MM.1S (cell line): ENCODE results near the gene PCSK9.

Source experiments
- DNase-seq: peaks from one replicate; pipeline ENCODE4 v3.0.0-alpha.2; 2015
- H2AFZ ChIP-seq: fragments of 300-600 bp; sonication (generic); 2 replicates; pipeline ENCODE4 v1.6.0; 2016; ENCODE audit warnings: antibody characterized with exemption, low read length
- H3F3A ChIP-seq: fragments of 300-600 bp; sonication (generic); 2 replicates; pipeline ENCODE4 v1.6.1; 2016; ENCODE audit warnings: mild to moderate bottlenecking, antibody characterized with exemption, low read length, moderate library complexity, mixed read lengths; ENCODE audit not compliant: insufficient read depth
- H3K27ac ChIP-seq: fragments of 300-600 bp; sonication (generic); 2 replicates; pipeline ENCODE4 v1.5.1; 2016; ENCODE audit warnings: mild to moderate bottlenecking, low read length
- H3K27me3 ChIP-seq: fragments of 300-600 bp; sonication (generic); replicated peaks from 2 replicates; pipeline ENCODE4 v1.6.0; 2016; ENCODE audit warnings: low read length; ENCODE audit not compliant: insufficient read depth
- H3K36me3 ChIP-seq: fragments of 300-600 bp; sonication (generic); replicated peaks from 2 replicates; pipeline ENCODE4 v1.6.1; 2016; ENCODE audit warnings: mild to moderate bottlenecking, low read length, mixed read lengths; ENCODE audit not compliant: insufficient read depth
- H3K4me1 ChIP-seq: fragments of 300-600 bp; sonication (generic); 2 replicates; pipeline ENCODE4 v1.6.1; 2016; ENCODE audit warnings: low read length, mixed read lengths
- H3K4me2 ChIP-seq: fragments of 300-600 bp; sonication (generic); 2 replicates; pipeline ENCODE4 v1.6.0; 2016; ENCODE audit warnings: low read depth, low read length
- H3K4me3 ChIP-seq: fragments of 300-600 bp; sonication (generic); 2 replicates; pipeline ENCODE4 v1.5.1; 2016; ENCODE audit warnings: low read length, mixed read lengths
- H3K79me2 ChIP-seq: fragments of 300-600 bp; sonication (generic); 2 replicates; pipeline ENCODE4 v1.6.1; 2016; ENCODE audit warnings: mixed run types, low read length, mixed read lengths
- H3K9ac ChIP-seq: fragments of 300-600 bp; sonication (generic); 2 replicates; pipeline ENCODE4 v1.6.1; 2016; ENCODE audit warnings: low read length, mixed read lengths
- H3K9me2 ChIP-seq: fragments of 300-600 bp; sonication (generic); replicated peaks from 2 replicates; pipeline ENCODE4 v1.6.1; 2016; ENCODE audit warnings: mild to moderate bottlenecking, low read length, mixed read lengths; ENCODE audit not compliant: insufficient read depth
- H3K9me3 ChIP-seq: fragments of 300-600 bp; sonication (generic); replicated peaks from 2 replicates; pipeline ENCODE4 v1.6.1; 2016; ENCODE audit warnings: mild to moderate bottlenecking, low read length, mixed read lengths; ENCODE audit not compliant: insufficient read depth
- H4K20me1 ChIP-seq: fragments of 300-600 bp; sonication (generic); 2 replicates; pipeline ENCODE4 v1.6.1; 2016; ENCODE audit warnings: mild to moderate bottlenecking, low read length, moderate library complexity, mixed read lengths; ENCODE audit not compliant: insufficient read depth
- CTCF ChIP-seq: fragments of 300-600 bp; sonication (generic); IDR thresholded peaks from 2 replicates; pipeline ENCODE4 v1.5.1; 2016; ENCODE audit warnings: antibody characterized with exemption, low read length, mixed read lengths
- EZH2 ChIP-seq: fragments of 300-600 bp; sonication (generic); optimal IDR thresholded peaks from 2 replicates; pipeline ENCODE3; 2017; ENCODE audit warnings: low read depth, mild to moderate bottlenecking, antibody characterized with exemption, low read length, mixed read lengths
- EZH2phosphoT487 ChIP-seq: fragments of 300-600 bp; sonication (generic); IDR thresholded peaks from 2 replicates; pipeline ENCODE4 v1.6.1; 2018; ENCODE audit warnings: antibody characterized with exemption, low read length

The PCSK9 gene

GRCh38 chr1:55079651-55080050 is 40.3 kb downstream of the PCSK9 start:
- Histone ChIP-seq H3K9me2 (no peaks in the 10 kb centered on the region), H3K4me1 (no peaks in the 10 kb centered on the region), H3K9ac (no peak overlapping the region), H3K9me3 (no peaks in the 10 kb centered on the region), H3K27ac (no peak overlapping the region), H3K4me3 (no peak overlapping the region), H3F3A (no peaks in the 10 kb centered on the region), H2AFZ (no peak overlapping the region), H3K27me3 (no peaks in the 10 kb centered on the region), H3K36me3 (no peaks in the 10 kb centered on the region), H4K20me1 (no peaks in the 10 kb centered on the region), H3K4me2 (no peak overlapping the region), H3K79me2 (no peaks in the 10 kb centered on the region)
- no peak for TF ChIP-seq EZH2
- no peak for TF ChIP-seq EZH2phosphoT487
- no peak for TF ChIP-seq CTCF
- no peak for DNase-seq

- H3K27ac ChIP-seq = no peak overlapping the region
- no peak overlapping the region for H3K9ac ChIP-seq
- H4K20me1 ChIP-seq = no peaks in the 10 kb centered on the region
- DNase-seq = no peak
- no peak overlapping the region for H3K4me2 ChIP-seq
- TF ChIP-seq EZH2phosphoT487 (no peak), EZH2 (no peak), CTCF (no peak)
- no peak overlapping the region for H3K4me3 ChIP-seq
- no peak overlapping the region for H2AFZ ChIP-seq
- no peaks in the 10 kb centered on the region for H3F3A ChIP-seq
- H3K4me1 ChIP-seq = no peaks in the 10 kb centered on the region
- no peaks in the 10 kb centered on the region for H3K27me3 ChIP-seq
- H3K9me3 ChIP-seq = no peaks in the 10 kb centered on the region
- no peaks in the 10 kb centered on the region for H3K9me2 ChIP-seq
- H3K36me3 ChIP-seq = no peaks in the 10 kb centered on the region
- H3K79me2 ChIP-seq = no peaks in the 10 kb centered on the region
These were observed 42.0 kb downstream of the PCSK9 start for GRCh38 chr1:55081188-55081904.

GRCh38 chr1:55081905-55082296 is 42.6 kb downstream of the PCSK9 start:
- no peaks in the 10 kb centered on the region for H4K20me1 ChIP-seq
- H3K4me2 ChIP-seq = no peak overlapping the region
- H3K27me3 ChIP-seq = no peaks in the 10 kb centered on the region
- H3F3A ChIP-seq = no peaks in the 10 kb centered on the region
- no peak overlapping the region for H3K4me3 ChIP-seq
- H3K4me1 ChIP-seq = no peaks in the 10 kb centered on the region
- TF ChIP-seq CTCF (no peak), EZH2phosphoT487 (no peak), EZH2 (no peak)
- no peak overlapping the region for H2AFZ ChIP-seq
- DNase-seq = no peak
- no peaks in the 10 kb centered on the region for H3K9me2 ChIP-seq
- no peaks in the 10 kb centered on the region for H3K36me3 ChIP-seq
- H3K9ac ChIP-seq = no peak overlapping the region
- no peak overlapping the region for H3K27ac ChIP-seq
- H3K79me2 ChIP-seq = no peaks in the 10 kb centered on the region
- H3K9me3 ChIP-seq = no peaks in the 10 kb centered on the region
